Ascending aorta (tissue), 2 donors: ENCODE measurements around the gene MTCL3.
A peak's percentile ranks its signal among the peaks of the same experiment; 100 is the strongest.

Experiments
- DNase-seq, 2 donors: peaks; one replicate each; pipeline ENCODE4 v3.0.0-alpha.2; 2019; ENCODE audit warnings: low spot score in 2 of 2
- H3K27ac ChIP-seq, 2 donors: fragments of 200-600 bp; sonication (generic); one replicate each; pipeline ENCODE4 v1.5.1; 2016 to 2017; ENCODE audit warnings: mild to moderate bottlenecking in 1 of 2
- H3K27me3 ChIP-seq: fragments of 200-600 bp; sonication (generic); one replicate; pipeline ENCODE4 v1.5.1; 2017
- H3K36me3 ChIP-seq, 2 donors: fragments of 200-600 bp; sonication (generic); one replicate each; pipeline ENCODE4 v1.5.1; 2016
- H3K4me1 ChIP-seq, 2 donors: fragments of 200-600 bp; sonication (generic); one replicate each; pipeline ENCODE4 v1.5.1; 2016 to 2017; ENCODE audit warnings: mild to moderate bottlenecking in 1 of 2
- H3K4me3 ChIP-seq, 2 donors: fragments of 200-600 bp; sonication (generic); one replicate each; pipeline ENCODE4 v1.5.1; 2016 to 2017; ENCODE audit warnings: mild to moderate bottlenecking in 1 of 2
- H3K9me3 ChIP-seq, 2 donors: fragments of 200-600 bp; sonication (generic); one replicate each; pipeline ENCODE4 v1.5.1; 2016
- intact Hi-C: fragments of 100-400 bp; cut with DNase I; formaldehyde crosslinking; loops from one replicate; pipeline ENCODE4 v1.15.1; 2023
- TF ChIP-seq, protein P1 (sequence below), 3 experiments: fragments of 200-600 bp in 2 of 3; fragments of 450-650 bp in 1 of 3; sonication (generic) in 2 of 3; IDR thresholded peaks; one replicate each; pipeline ENCODE4 v1.5.1; 2016 to 2019; ENCODE audit warnings: antibody characterized with exemption in 3 of 3, mild to moderate bottlenecking in 1 of 3, moderate library complexity in 1 of 3

MTCL3 gene

GRCh38 chr6:127468936-127469335 is 50.2 kb downstream of the MTCL3 start:
- H3K4me3 ChIP-seq = no peak overlapping the region
- TF ChIP-seq, protein P1, sequence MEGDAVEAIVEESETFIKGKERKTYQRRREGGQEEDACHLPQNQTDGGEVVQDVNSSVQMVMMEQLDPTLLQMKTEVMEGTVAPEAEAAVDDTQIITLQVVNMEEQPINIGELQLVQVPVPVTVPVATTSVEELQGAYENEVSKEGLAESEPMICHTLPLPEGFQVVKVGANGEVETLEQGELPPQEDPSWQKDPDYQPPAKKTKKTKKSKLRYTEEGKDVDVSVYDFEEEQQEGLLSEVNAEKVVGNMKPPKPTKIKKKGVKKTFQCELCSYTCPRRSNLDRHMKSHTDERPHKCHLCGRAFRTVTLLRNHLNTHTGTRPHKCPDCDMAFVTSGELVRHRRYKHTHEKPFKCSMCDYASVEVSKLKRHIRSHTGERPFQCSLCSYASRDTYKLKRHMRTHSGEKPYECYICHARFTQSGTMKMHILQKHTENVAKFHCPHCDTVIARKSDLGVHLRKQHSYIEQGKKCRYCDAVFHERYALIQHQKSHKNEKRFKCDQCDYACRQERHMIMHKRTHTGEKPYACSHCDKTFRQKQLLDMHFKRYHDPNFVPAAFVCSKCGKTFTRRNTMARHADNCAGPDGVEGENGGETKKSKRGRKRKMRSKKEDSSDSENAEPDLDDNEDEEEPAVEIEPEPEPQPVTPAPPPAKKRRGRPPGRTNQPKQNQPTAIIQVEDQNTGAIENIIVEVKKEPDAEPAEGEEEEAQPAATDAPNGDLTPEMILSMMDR (IDR thresholded peaks at IDR 0.05) = no peak
- no peak overlapping the region for H3K27ac ChIP-seq
- DNase-seq = no peak
- no peaks in the 10 kb centered on the region for H3K36me3 ChIP-seq
- no peaks in the 10 kb centered on the region for H3K9me3 ChIP-seq
- peaks cover 0 to 6% of the 10 kb centered on the region in 2 donors for H3K4me1 ChIP-seq
- intact Hi-C loops = loop anchor here (10.0 kb wide), 1 partner anchor 164 kb away; no protein-coding TSS in a partner anchor
- no peaks in the 10 kb centered on the region for H3K27me3 ChIP-seq

DNA sequence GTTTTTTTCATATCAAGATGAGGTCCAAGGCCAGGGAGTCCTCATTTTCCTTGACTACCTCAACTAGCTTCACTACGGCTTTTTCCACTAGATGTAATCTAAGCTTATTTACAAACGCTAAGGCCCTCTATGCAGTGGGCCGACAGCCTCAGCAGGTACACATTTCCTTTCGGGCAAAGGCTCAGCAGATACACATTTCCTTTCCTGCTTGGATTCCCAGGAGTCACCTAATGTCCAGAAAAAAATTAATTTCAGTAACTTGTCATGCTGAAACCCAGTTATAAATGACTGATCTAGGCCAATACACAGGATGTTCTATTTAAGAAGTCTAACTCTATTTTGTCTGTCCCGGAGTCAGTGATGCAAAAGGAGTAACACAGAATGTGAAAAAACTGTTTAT is 52.7 kb downstream of the MTCL3 start:
- peaks cover 0 to 9% of the 10 kb centered on the region in 2 donors for H3K4me1 ChIP-seq
- no peak overlapping the region for H3K4me3 ChIP-seq
- no peak overlapping the region for H3K27ac ChIP-seq
- DNase-seq = no peak
- H3K27me3 ChIP-seq = no peaks in the 10 kb centered on the region
- no peaks in the 10 kb centered on the region for H3K36me3 ChIP-seq
- intact Hi-C loops = loop anchor here (10.0 kb wide), 1 partner anchor 162 kb away; no protein-coding TSS in a partner anchor
- TF ChIP-seq, protein P1 (IDR thresholded peaks at IDR 0.05) = no peak
- no peaks in the 10 kb centered on the region for H3K9me3 ChIP-seq

DNA sequence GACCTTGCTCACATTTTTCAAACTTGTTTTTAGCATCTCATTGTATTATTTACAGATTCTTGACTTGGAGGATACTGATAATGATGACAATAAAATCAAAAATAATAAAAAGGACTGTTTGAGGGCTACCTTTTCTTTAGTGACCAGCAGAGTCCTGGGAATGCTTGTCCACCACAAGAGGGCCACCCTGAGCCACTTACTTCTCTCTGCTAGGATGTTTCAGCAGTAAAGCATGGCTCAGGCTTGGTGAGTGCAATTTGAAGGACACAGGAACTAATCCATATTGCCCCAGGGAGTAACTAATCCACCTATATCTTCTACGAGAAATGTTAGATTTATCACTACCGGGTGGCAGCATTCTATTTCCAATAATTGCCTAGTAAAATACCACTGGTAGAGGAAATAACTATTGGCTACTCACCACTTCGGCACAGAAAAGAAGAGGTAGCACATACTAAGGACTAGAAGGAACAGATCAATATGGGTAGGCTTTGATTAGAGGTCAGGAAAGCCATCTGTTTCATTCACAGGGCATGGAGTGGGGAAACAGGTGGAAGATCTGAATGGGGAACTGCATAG is 54.2 kb downstream of the MTCL3 start:
- H3K9me3 ChIP-seq = no peaks in the 10 kb centered on the region
- TF ChIP-seq, protein P1 (IDR thresholded peaks at IDR 0.05) = peak; percentile 56 to 76 (median 63)
- no peaks in the 10 kb centered on the region for H3K27me3 ChIP-seq
- no peak overlapping the region for H3K4me3 ChIP-seq
- H3K27ac ChIP-seq = peak overlapping the region; percentile 59 to 63
- intact Hi-C loops = loop anchor here (2.0 to 10.0 kb wide), 4 partner anchors 44 to 160 kb away; no protein-coding TSS in a partner anchor
- peak in 1 of 2 donors; percentile 75 for DNase-seq
- no peaks in the 10 kb centered on the region for H3K36me3 ChIP-seq
- peaks cover 0 to 9% of the 10 kb centered on the region in 2 donors for H3K4me1 ChIP-seq

- Histone ChIP-seq H3K4me3 (no peak overlapping the region), H3K27me3 (no peaks in the 10 kb centered on the region), H3K27ac (peak overlapping the region; percentile 59 to 79), H3K9me3 (no peaks in the 10 kb centered on the region), H3K4me1 (peaks cover 0 to 9% of the 10 kb centered on the region in 2 donors), H3K36me3 (no peaks in the 10 kb centered on the region)
- DNase-seq = no peak
- intact Hi-C loops = loop anchor here (2.0 to 10.0 kb wide), 4 partner anchors 44 to 160 kb away; no protein-coding TSS in a partner anchor
- TF ChIP-seq, protein P1 (IDR thresholded peaks at IDR 0.05) = no peak
These were observed 54.8 kb downstream of the MTCL3 start for GRCh38 chr6:127464161-127464880.

GRCh38 chr6:127463056-127463455 is 56.1 kb downstream of the MTCL3 start:
- no peaks in the 10 kb centered on the region for H3K27me3 ChIP-seq
- no peak for DNase-seq
- intact Hi-C loops = loop anchor here (10.0 kb wide), 1 partner anchor 158 kb away; no protein-coding TSS in a partner anchor
- peaks cover 0 to 9% of the 10 kb centered on the region in 2 donors for H3K4me1 ChIP-seq
- peak overlapping the region; percentile 59 to 79 for H3K27ac ChIP-seq
- TF ChIP-seq, protein P1 (IDR thresholded peaks at IDR 0.05) = no peak
- H3K9me3 ChIP-seq = no peaks in the 10 kb centered on the region
- no peaks in the 10 kb centered on the region for H3K36me3 ChIP-seq
- H3K4me3 ChIP-seq = no peak overlapping the region
